ENCODE measurements around the gene SLC1A7. TPM values are rescaled to one million over a fixed set of nuclear protein-coding genes. Genes with fewer than 3 reads are reported as not detected.

SLC1A7 gene
- total and polyA plus RNA-seq, 2 of the 13 experiments (the other 11 are each of a cell fraction or from before 2014, with no cell fraction given): 0.04 to 2.0 TPM

GRCh38 chr1:53182111-53182593, 39.7 kb upstream of the SLC1A7 start (continued):
- TF ChIP-seq ZNF280D (CRISPR knock-in tag; IDR thresholded peaks at IDR 0.05): 0 out of 2 replicates have a peak, but pooled peaks have one; percentile 53
- peak; percentile 73; the same call in 1 of the 2 replicates for TF ChIP-seq MEIS2 (CRISPR knock-in tag; IDR thresholded peaks at IDR 0.05)
- 0 out of 2 replicates have a peak, but pooled peaks have one; percentile 41 for TF ChIP-seq KLF15 (CRISPR knock-in tag; IDR thresholded peaks at IDR 0.05; ENCODE audit: borderline replicate concordance)
- TF ChIP-seq ETV5 (CRISPR knock-in tag; IDR thresholded peaks at IDR 0.05; ENCODE audit: borderline replicate concordance): peak; percentile 21; the same call in 1 of the 2 replicates
- TF ChIP-seq, protein P1, sequence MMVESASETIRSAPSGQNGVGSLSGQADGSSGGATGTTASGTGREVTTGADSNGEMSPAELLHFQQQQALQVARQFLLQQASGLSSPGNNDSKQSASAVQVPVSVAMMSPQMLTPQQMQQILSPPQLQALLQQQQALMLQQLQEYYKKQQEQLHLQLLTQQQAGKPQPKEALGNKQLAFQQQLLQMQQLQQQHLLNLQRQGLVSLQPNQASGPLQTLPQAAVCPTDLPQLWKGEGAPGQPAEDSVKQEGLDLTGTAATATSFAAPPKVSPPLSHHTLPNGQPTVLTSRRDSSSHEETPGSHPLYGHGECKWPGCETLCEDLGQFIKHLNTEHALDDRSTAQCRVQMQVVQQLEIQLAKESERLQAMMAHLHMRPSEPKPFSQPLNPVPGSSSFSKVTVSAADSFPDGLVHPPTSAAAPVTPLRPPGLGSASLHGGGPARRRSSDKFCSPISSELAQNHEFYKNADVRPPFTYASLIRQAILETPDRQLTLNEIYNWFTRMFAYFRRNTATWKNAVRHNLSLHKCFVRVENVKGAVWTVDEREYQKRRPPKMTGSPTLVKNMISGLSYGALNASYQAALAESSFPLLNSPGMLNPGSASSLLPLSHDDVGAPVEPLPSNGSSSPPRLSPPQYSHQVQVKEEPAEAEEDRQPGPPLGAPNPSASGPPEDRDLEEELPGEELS (CRISPR knock-in tag; IDR thresholded peaks at IDR 0.05): peak; percentile 9; the same call in 1 of the 2 replicates
- TF ChIP-seq NR2F6 (IDR thresholded peaks at IDR 0.05): no peak
- peak; percentile 49; the same call in 1 of the 2 replicates for TF ChIP-seq NR2F6 (CRISPR knock-in tag; IDR thresholded peaks at IDR 0.05)
- TF ChIP-seq ZNF274 (CRISPR knock-in tag; IDR thresholded peaks at IDR 0.05): no peak; the same call in 1 of the 2 replicates
- no peak for TF ChIP-seq MTA3 (CRISPR knock-in tag; IDR thresholded peaks at IDR 0.05)
- TF ChIP-seq ZNF331 (CRISPR knock-in tag; IDR thresholded peaks at IDR 0.05): 0 out of 2 replicates have a peak, but pooled peaks have one; percentile 35
- TF ChIP-seq, protein P2, sequence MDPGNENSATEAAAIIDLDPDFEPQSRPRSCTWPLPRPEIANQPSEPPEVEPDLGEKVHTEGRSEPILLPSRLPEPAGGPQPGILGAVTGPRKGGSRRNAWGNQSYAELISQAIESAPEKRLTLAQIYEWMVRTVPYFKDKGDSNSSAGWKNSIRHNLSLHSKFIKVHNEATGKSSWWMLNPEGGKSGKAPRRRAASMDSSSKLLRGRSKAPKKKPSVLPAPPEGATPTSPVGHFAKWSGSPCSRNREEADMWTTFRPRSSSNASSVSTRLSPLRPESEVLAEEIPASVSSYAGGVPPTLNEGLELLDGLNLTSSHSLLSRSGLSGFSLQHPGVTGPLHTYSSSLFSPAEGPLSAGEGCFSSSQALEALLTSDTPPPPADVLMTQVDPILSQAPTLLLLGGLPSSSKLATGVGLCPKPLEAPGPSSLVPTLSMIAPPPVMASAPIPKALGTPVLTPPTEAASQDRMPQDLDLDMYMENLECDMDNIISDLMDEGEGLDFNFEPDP (CRISPR knock-in tag; conservative IDR thresholded peaks at IDR 0.05): no peak
- TF ChIP-seq KDM2A (CRISPR knock-in tag; IDR thresholded peaks at IDR 0.05; ENCODE audit: borderline replicate concordance, low read depth): peak; percentile 59; the same call in 1 of the 2 replicates
- no peak for TF ChIP-seq MXD4 (CRISPR knock-in tag; IDR thresholded peaks at IDR 0.05)
- TF ChIP-seq SALL2 (CRISPR knock-in tag; IDR thresholded peaks at IDR 0.05): peak; percentile 49; the same call in 1 of the 2 replicates
- TF ChIP-seq ZNF788 (CRISPR knock-in tag; IDR thresholded peaks at IDR 0.05; ENCODE audit: borderline replicate concordance): peak; percentile 74; the same call in 1 of the 2 replicates
- TF ChIP-seq FOXA3 (CRISPR knock-in tag; IDR thresholded peaks at IDR 0.05): peak; percentile 58
- TF ChIP-seq HOXA3 (CRISPR knock-in tag; IDR thresholded peaks at IDR 0.05): 0 out of 2 replicates have a peak, but pooled peaks have one; percentile 15
- TF ChIP-seq ARID5B (CRISPR knock-in tag; IDR thresholded peaks at IDR 0.05): peak; percentile 57
- no peak for TF ChIP-seq NONO (IDR thresholded peaks at IDR 0.05)
- no peak; the same call in 1 of the 2 replicates for TF ChIP-seq NONO (CRISPR knock-in tag; conservative IDR thresholded peaks at IDR 0.05)
- no peak for TF ChIP-seq ZNF614 (CRISPR knock-in tag; IDR thresholded peaks at IDR 0.05; ENCODE audit: borderline replicate concordance)

Measured in HepG2 (cell line).